HG02884 (cell line): ENCODE results near the gene TMEM204.

ENCODE experiments used
- ATAC-seq: cut with Tn5 transposase; IDR thresholded peaks from one replicate; pipeline ENCODE4 v1.9.1; 2021; ENCODE audit warnings: mild to moderate bottlenecking, moderate library complexity; ENCODE audit not compliant: unreplicated experiment

TMEM204 gene

DNA sequence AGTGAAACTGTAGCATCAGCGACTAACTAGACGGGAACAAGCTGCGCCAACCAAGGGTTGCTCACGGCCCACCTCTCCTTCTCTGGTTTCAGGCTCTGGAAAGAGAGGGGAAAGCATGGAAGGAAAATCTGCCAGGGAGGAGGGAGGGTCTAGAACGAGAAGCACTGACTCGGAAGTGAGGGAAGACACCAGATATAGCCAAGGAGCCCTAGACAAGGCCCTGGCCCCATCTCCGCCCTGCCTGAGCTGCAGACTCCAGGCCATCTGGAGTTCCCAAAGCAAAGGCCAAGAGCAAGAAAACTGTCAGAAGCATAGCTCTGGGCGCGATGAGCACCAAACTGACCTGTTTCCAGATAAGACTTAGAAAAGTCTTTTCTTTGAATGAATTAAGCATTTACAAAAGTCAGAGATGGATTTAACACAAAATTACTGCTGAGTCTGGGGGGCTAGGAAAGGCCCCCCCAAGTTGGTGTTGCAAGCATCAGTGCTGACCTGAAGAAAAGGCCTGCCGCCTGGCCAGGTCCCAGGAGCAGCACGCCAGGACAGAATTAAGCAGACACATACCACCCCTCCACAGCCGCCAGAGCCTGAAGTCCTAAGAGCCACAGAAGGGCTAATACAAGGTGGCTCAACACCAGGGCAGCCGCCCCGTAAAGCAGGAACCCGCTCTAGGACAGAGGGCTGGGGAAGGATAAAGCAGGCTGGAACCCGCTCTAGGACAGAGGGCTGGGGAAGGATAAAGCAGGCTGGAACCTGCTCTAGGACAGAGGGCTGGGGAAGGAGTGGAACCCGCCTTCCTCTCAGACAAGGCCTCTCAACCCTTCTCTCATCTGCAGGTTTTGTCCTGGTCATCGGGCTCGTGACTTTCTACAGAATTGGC is 20.7 kb downstream of the TMEM204 start:
- ATAC-seq = no peak

GRCh38 chr16:1554826-1555445 is 21.5 kb downstream of the TMEM204 start:
- no peak for ATAC-seq

GRCh38 chr16:1556254-1556653 is 22.8 kb downstream of the TMEM204 start:
- no peak for ATAC-seq

GRCh38 chr16:1557074-1557473 is 23.6 kb downstream of the TMEM204 start:
- ATAC-seq = no peak

GRCh38 chr16:1557576-1557975 is 24.1 kb downstream of the TMEM204 start:
- no peak for ATAC-seq

DNA sequence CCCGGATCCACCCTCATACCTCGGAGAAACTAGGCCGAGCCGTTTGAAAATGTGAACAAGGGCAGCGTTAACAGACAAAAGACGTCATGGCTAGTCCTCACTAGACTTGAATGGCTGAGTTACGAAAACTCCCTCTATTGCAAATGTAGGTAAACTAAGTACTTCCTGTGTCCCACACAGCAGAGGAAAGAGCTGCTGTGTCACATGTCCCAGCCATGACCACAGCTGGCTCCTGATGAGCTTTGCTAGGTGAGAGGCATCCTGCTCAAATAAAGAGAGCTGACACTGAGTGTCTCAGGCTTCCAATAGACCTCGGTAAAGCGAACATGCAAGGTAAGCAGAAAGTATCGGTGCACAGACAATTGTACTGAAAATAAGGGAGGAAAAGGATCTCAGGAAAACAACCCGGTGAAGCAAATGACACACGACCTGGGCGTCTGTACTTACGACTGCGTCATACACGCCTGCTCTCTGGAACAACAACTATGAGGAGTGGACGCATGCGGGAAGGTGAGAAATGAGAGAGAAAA is 26.0 kb downstream of the TMEM204 start:
- no peak for ATAC-seq

DNA sequence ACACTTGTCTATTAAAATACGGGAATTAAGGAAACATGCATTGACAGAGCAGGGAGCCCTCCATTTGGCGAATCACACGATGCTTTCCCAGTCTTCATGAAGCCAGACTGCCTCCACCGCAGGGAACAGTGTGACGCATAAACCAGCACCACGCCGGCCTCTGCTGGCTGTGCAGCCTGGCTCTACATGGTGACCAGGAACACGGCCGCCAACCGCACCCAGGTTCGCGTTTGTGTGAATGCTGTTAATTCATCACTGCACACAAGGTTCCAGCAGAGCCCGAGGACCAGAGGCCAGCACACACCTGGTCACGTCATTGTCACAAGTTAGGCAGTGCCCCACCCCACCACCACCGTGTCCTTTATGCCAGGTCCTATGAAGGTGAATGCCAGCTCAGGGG is 26.7 kb downstream of the TMEM204 start:
- ATAC-seq = no peak

GRCh38 chr16:1560866-1561265 is 27.4 kb downstream of the TMEM204 start:
- no peak for ATAC-seq

- no peak for ATAC-seq
Observed at GRCh38 chr16:1561266-1561665, 27.8 kb downstream of the TMEM204 start.

- ATAC-seq = no peak
Observed at GRCh38 chr16:1561836-1562235, 28.4 kb downstream of the TMEM204 start.

GRCh38 chr16:1563786-1564185 is 30.3 kb downstream of the TMEM204 start:
- no peak for ATAC-seq

GRCh38 chr16:1564325-1564724 is 30.9 kb downstream of the TMEM204 start:
- no peak for ATAC-seq

GRCh38 chr16:1565083-1565805 is 31.8 kb downstream of the TMEM204 start:
- no peak for ATAC-seq

GRCh38 chr16:1567988-1568387 is 34.5 kb downstream of the TMEM204 start:
- ATAC-seq = no peak

GRCh38 chr16:1571012-1571671 is 37.7 kb downstream of the TMEM204 start:
- ATAC-seq = no peak

- ATAC-seq = no peak
Observed at GRCh38 chr16:1572673-1573072, 39.2 kb downstream of the TMEM204 start.

GRCh38 chr16:1573301-1573700 is 39.8 kb downstream of the TMEM204 start:
- ATAC-seq = no peak

DNA sequence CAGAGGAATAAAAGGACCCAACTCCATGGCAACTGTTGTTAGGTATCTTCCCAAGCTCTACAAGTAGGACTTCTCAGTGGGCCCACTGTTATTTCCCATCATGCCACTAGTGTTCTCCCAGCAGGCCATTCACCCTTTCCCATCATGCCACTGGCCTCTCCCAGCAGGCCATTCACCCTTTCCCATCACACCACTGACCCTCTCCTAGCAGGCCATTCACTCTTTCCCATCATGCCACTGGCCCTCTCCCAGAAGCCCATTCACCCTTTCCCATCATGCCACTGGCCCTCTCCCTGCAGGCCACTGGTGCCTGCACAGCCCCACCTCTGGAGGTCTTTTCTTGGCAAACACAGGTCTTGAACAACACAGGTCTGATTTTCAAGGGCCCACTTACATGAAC is 42.1 kb downstream of the TMEM204 start:
- no peak for ATAC-seq

- no peak for ATAC-seq
Observed at GRCh38 chr16:1579214-1579613, 45.7 kb downstream of the TMEM204 start.

GRCh38 chr16:1580256-1580655 is 46.8 kb downstream of the TMEM204 start:
- ATAC-seq = no peak

GRCh38 chr16:1580956-1581355 is 47.5 kb downstream of the TMEM204 start:
- ATAC-seq = no peak
